ENCODE data around the gene CCL26. TPM values are rescaled to one million over a fixed set of nuclear protein-coding genes. Genes with fewer than 3 reads are reported as not detected.
"Not testable (repeated sequence)": the region's sequence is repeated elsewhere in the genome, so short reads cannot be mapped to it uniquely, and the experiment has no call there.

CCL26 gene
- total RNA-seq, 4 donors from 2014 or later = not detected

DNA sequence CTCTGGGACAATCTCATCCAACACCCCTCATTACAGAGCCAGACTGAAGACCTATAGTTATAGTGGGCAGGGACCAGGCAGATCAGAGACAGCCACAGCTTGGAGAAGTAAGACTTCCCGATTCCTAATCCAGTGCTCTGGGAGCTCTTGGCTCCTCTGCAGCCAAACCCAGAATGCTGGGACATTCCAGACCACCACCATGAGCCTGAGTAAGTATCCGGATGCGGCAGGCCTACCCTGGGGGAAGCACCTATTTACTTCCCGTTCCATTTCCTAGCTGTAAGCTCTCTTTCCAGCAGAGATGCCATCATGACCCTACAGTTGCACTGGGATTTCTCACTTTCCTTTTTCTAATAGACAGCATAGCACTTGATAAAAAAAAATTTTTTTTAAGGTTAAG is 49.6 kb downstream of the CCL26 start:
- no peaks in the 10 kb centered on the region for H3K4me1 ChIP-seq
- H3K36me3 ChIP-seq = no peaks in the 10 kb centered on the region
- no peak overlapping the region for H3K4me3 ChIP-seq
- intact Hi-C loops (cut with DNase I; ENCODE audit: low total_unique reads) (no loop called here), in situ Hi-C loops (cut with MboI; ENCODE audit: low sequenced_read_pairs in 4 of 4) (no loop called here)
- no peak for ATAC-seq
- no peak for DNase-seq
- no peaks in the 10 kb centered on the region for H3K9me3 ChIP-seq
- H3K27ac ChIP-seq = no peak overlapping the region
- no peaks in the 10 kb centered on the region for H3K27me3 ChIP-seq
- TF ChIP-seq, protein P1, sequence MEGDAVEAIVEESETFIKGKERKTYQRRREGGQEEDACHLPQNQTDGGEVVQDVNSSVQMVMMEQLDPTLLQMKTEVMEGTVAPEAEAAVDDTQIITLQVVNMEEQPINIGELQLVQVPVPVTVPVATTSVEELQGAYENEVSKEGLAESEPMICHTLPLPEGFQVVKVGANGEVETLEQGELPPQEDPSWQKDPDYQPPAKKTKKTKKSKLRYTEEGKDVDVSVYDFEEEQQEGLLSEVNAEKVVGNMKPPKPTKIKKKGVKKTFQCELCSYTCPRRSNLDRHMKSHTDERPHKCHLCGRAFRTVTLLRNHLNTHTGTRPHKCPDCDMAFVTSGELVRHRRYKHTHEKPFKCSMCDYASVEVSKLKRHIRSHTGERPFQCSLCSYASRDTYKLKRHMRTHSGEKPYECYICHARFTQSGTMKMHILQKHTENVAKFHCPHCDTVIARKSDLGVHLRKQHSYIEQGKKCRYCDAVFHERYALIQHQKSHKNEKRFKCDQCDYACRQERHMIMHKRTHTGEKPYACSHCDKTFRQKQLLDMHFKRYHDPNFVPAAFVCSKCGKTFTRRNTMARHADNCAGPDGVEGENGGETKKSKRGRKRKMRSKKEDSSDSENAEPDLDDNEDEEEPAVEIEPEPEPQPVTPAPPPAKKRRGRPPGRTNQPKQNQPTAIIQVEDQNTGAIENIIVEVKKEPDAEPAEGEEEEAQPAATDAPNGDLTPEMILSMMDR (IDR thresholded peaks at IDR 0.05 in 4 of 5, conservative IDR thresholded peaks at IDR 0.05 in 1 of 5) = no peak
- TF ChIP-seq POLR2A (IDR thresholded peaks at IDR 0.05) = no peak

DNA sequence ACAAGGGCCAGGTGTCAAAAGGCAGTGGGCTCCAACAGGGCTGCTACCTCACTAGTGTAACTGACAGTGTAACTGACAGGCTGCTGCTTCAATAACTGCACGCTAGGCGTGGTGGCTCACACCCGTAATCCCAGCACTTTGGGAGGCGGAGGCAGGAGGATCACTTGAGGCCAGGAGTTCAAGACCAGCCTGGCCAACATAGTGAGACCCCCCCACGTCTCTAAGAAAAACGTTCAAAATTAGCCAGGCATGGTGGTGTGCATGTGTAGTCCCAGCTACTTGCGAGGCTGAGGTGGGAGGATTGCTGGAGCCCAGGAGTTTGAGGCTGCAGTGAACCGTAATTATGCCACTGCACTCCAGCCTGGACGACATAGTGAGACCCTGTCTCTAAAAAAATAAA is 50.1 kb downstream of the CCL26 start:
- DNase-seq; H3K27me3 ChIP-seq; H3K4me3 ChIP-seq; in situ Hi-C loops (cut with MboI; ENCODE audit: low sequenced_read_pairs in 4 of 4); H3K36me3 ChIP-seq; H3K27ac ChIP-seq; ATAC-seq; H3K9me3 ChIP-seq; H3K4me1 ChIP-seq; intact Hi-C loops (cut with DNase I; ENCODE audit: low total_unique reads): not testable (repeated sequence)

DNA sequence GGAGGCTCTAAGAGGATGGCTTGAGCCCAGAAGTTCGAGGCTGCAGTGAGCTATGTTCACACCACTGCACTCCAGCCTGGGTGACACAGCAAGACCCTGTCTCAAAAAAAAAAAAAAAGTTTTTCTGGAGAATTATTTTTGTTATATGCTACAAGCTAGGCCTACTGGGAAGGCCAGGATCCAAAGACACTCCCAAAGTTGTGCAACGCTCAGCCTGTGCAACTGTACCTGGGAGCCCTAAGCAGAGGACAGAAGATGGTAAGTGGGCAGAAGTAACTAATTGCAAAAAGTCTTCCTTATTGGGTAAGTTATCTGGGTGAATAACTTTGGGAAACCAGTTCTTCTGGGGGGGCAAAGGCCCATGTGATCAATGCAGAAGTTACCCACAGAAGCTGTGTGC is 50.6 kb downstream of the CCL26 start:
- in situ Hi-C loops (cut with MboI; ENCODE audit: low sequenced_read_pairs in 4 of 4) = no loop called here

DNA sequence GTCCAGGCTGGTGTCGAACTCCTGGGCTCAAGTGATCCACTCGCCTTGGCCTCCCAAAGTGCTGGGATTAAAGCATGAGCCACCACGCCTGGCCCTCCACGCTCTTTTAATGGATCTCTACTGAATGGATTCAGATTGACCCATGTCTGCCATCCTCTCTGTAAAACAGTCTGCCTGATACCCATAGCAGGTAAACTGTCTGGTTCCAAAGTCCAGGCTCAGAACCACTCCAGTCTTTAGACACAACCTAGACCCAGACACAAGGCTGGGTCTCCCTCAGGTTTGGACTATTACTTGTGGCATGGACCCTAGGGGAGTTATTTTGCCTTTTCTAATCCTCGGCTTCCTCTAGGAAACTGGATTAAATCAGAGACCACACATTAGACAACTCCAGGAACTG is 52.4 kb downstream of the CCL26 start:
- intact Hi-C loops (cut with DNase I; ENCODE audit: low total_unique reads) = no loop called here
- in situ Hi-C loops (cut with MboI; ENCODE audit: low sequenced_read_pairs in 4 of 4) = no loop called here
- H3K36me3 ChIP-seq = no peaks in the 10 kb centered on the region
- no peak overlapping the region for H3K4me3 ChIP-seq
- TF ChIP-seq POLR2A (IDR thresholded peaks at IDR 0.05) = no peak
- TF ChIP-seq, protein P1 (IDR thresholded peaks at IDR 0.05 in 4 of 5, conservative IDR thresholded peaks at IDR 0.05 in 1 of 5) = no peak
- no peaks in the 10 kb centered on the region for H3K4me1 ChIP-seq
- no peak for ATAC-seq
- no peaks in the 10 kb centered on the region for H3K27me3 ChIP-seq
- H3K9me3 ChIP-seq = no peaks in the 10 kb centered on the region
- no peak for DNase-seq
- H3K27ac ChIP-seq = no peak overlapping the region

More for the DNA sequence above, 50.6 kb downstream of the CCL26 start:
- H3K27ac ChIP-seq = no peak overlapping the region
- TF ChIP-seq, protein P1 (IDR thresholded peaks at IDR 0.05 in 4 of 5, conservative IDR thresholded peaks at IDR 0.05 in 1 of 5) = no peak
- no peak for TF ChIP-seq POLR2A (IDR thresholded peaks at IDR 0.05)
- H3K9me3 ChIP-seq = no peaks in the 10 kb centered on the region
- no peaks in the 10 kb centered on the region for H3K4me1 ChIP-seq
- no peaks in the 10 kb centered on the region for H3K27me3 ChIP-seq
- no peaks in the 10 kb centered on the region for H3K36me3 ChIP-seq
- H3K4me3 ChIP-seq = no peak overlapping the region
- intact Hi-C loops (cut with DNase I; ENCODE audit: low total_unique reads) = no loop called here
- DNase-seq = no peak
- ATAC-seq = no peak

Other genes starting within 250 kb of the CCL26 start
- 10 to 100 TPM in 1 of 4 donors, 1 to 10 TPM in 3; 5.8 to 11.1 (median 7.9) TPM for gene HIP1, start 33.3 kb downstream of the CCL26 start, total RNA-seq
- gene CCL24, start 41.6 kb upstream of the CCL26 start, total RNA-seq = not detected
- 10 to 100 TPM; 28.5 to 52.1 (median 38.2) TPM for gene RHBDD2, start 106.8 kb upstream of the CCL26 start, total RNA-seq
- gene POR, start 142.9 kb upstream of the CCL26 start, total RNA-seq = 100 to 1,000 TPM in 3 of 4 donors, 10 to 100 TPM in 1; 85.7 to 218 (median 115) TPM
- 10 to 100 TPM; 21.3 to 56.7 (median 38.2) TPM for gene TMEM120A, start 222.4 kb upstream of the CCL26 start, total RNA-seq